DOHH2 (cell line): ENCODE data around the gene TBC1D20.

Experiments used
- CTCF ChIP-seq: fragments of 200-600 bp; sonication (generic); IDR thresholded peaks from one replicate; pipeline ENCODE4 v1.5.1; 2014; ENCODE audit warnings: antibody characterized with exemption, mild to moderate bottlenecking, low read depth, low read length; ENCODE audit not compliant: poor library complexity, severe bottlenecking
- EZH2phosphoT487 ChIP-seq: fragments of 200-600 bp; sonication (generic); IDR thresholded peaks from 2 replicates; pipeline ENCODE4 v1.6.1; 2017; ENCODE audit warnings: borderline replicate concordance, mild to moderate bottlenecking, antibody characterized with exemption, low read length, moderate library complexity, mixed read lengths

- TF ChIP-seq CTCF, result no peak
- no peak for TF ChIP-seq EZH2phosphoT487
Measured at GRCh38 chr20:401682-402495, 60.4 kb downstream of the TBC1D20 start.
